ENCODE results near the gene PYGO1. TPM values are rescaled to one million over a fixed set of nuclear protein-coding genes. Genes with fewer than 3 reads are reported as not detected.

Gene PYGO1
- total RNA-seq, 1 experiment from 2014 or later = 0.83 TPM

GRCh38 chr15:55518009-55518408 is 70.1 kb downstream of the PYGO1 start:
- H3K56ac ChIP-seq (ENCODE audit: insufficient read length, low read depth, low read length) = no peak overlapping the region
- H3K4me1 ChIP-seq (ENCODE audit: insufficient read depth, low read length) = no peaks in the 10 kb centered on the region; the same call in 1 of the 2 replicates
- H3K4me2 ChIP-seq (ENCODE audit: insufficient read depth, insufficient read length, low read length) = no peak overlapping the region
- H3K23me2 ChIP-seq (ENCODE audit: insufficient read length, low read depth, low read length, poor library complexity, severe bottlenecking) = no peaks in the 10 kb centered on the region
- no peak overlapping the region; a peak in 1 of 7 replicates for H3K27ac Mint-ChIP-seq
- H2BK120ac ChIP-seq (ENCODE audit: low read depth, low read length, poor library complexity, severe bottlenecking) = no peak overlapping the region
- H3K4me3 Mint-ChIP-seq = no peak overlapping the region
- no peaks in the 10 kb centered on the region for H3K79me1 ChIP-seq (ENCODE audit: insufficient read depth, low read depth, low read length, poor library complexity, severe bottlenecking)
- H4K8ac ChIP-seq (replicated peaks; ENCODE audit: insufficient read length, low read depth, low read length) = no peak overlapping the region
- no peak overlapping the region for H2BK5ac ChIP-seq (ENCODE audit: insufficient read length, low read length)
- no peak overlapping the region for H2AK5ac ChIP-seq (ENCODE audit: insufficient read length, low read length)
- no peak overlapping the region for H3K4ac ChIP-seq (ENCODE audit: low read depth, low read length)
- no peaks in the 10 kb centered on the region for H4K20me1 ChIP-seq (ENCODE audit: control insufficient read depth, insufficient read depth, insufficient read length)
- no peaks in the 10 kb centered on the region for H3K9me3 ChIP-seq (ENCODE audit: control insufficient read depth, low read depth, low read length)
- H3K36me3 Mint-ChIP-seq (ENCODE audit: insufficient read depth in 1 of 3, low read depth in 3 of 3) = no peaks in the 10 kb centered on the region
- no peak overlapping the region for H2BK15ac ChIP-seq (ENCODE audit: low read depth, low read length)
- H3K9me3 Mint-ChIP-seq = no peaks in the 10 kb centered on the region
- no peak for DNase-seq
- H3K18ac ChIP-seq (ENCODE audit: insufficient read length, low read depth, low read length) = no peak overlapping the region
- H3K9ac ChIP-seq (ENCODE audit: extremely low read depth, insufficient read length, low read length) = no peak overlapping the region
- H2AFZ ChIP-seq (ENCODE audit: low read length) = no peak overlapping the region
- WGBS (ENCODE audit: extremely low coverage, insufficient read length, low lambda C conversion rate) = no CpG with 5 or more reads among the region's 3 CpGs
- no peak overlapping the region for H3K23ac ChIP-seq (ENCODE audit: insufficient read length, low read depth, low read length)
- H2BK12ac ChIP-seq (ENCODE audit: insufficient read length, low read depth, low read length) = no peak overlapping the region
- H3K14ac ChIP-seq (ENCODE audit: insufficient read depth, low read length) = no peak overlapping the region
- no peak overlapping the region for H2BK20ac ChIP-seq (ENCODE audit: low read depth, low read length, poor library complexity, severe bottlenecking)
- no peak overlapping the region for H4K91ac ChIP-seq (ENCODE audit: insufficient read length, low read depth, low read length)
- H3K27me3 Mint-ChIP-seq (ENCODE audit: low read depth) = peaks cover 12% of the 10 kb centered on the region
- TF ChIP-seq CTCF (conservative IDR thresholded peaks at IDR 0.05) = no peak
- no peaks in the 10 kb centered on the region for H3K27me3 ChIP-seq (ENCODE audit: insufficient read depth, low read length)
- H3K27ac ChIP-seq (ENCODE audit: insufficient read length, low read depth, low read length) = no peak overlapping the region
- H3K4me1 Mint-ChIP-seq = peaks cover 10 to 15% of the 10 kb centered on the region in 2 experiments
- no peak overlapping the region for H3T11ph ChIP-seq (ENCODE audit: low read length)
- no peak overlapping the region for H4K5ac ChIP-seq (ENCODE audit: insufficient read length, low read depth, low read length)
- no peaks in the 10 kb centered on the region for H3K79me2 ChIP-seq (ENCODE audit: insufficient read depth, low read length)
